NCI-H345 treated with DMSO at 0.1 percent for 48 hours (cell line): ENCODE data around the gene MAOA.
"Not testable (repeated sequence)": the region's sequence is repeated elsewhere in the genome, so short reads cannot be mapped to it uniquely, and the experiment has no call there.

Source experiments
- DNase-seq: peaks from one replicate; lab custom pipeline; 2025; ENCODE audit not compliant: unreplicated experiment; lab: John Stamatoyannopoulos, UW

The MAOA gene

DNA sequence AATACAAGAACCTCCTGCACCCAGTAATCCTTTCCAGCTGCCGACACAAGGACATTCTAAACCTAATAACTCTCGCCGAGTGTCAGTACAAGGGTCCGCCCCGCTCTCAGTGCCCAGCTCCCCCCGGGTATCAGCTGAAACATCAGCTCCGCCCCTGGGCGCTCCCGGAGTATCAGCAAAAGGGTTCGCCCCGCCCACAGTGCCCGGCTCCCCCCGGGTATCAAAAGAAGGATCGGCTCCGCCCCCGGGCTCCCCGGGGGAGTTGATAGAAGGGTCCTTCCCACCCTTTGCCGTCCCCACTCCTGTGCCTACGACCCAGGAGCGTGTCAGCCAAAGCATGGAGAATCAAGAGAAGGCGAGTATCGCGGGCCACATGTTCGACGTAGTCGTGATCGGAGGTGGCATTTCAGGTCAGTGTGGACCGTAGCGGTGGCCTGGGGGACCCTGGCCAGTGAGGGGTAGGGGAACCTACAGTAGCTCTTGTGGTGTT lies at the start of gene MAOA:
TSS of gene MAOA (plus strand) at position 295 of the 490 bp plus-strand sequence. CDS start at position 338, 43 bp downstream.
- DNase-seq = no peak

DNA sequence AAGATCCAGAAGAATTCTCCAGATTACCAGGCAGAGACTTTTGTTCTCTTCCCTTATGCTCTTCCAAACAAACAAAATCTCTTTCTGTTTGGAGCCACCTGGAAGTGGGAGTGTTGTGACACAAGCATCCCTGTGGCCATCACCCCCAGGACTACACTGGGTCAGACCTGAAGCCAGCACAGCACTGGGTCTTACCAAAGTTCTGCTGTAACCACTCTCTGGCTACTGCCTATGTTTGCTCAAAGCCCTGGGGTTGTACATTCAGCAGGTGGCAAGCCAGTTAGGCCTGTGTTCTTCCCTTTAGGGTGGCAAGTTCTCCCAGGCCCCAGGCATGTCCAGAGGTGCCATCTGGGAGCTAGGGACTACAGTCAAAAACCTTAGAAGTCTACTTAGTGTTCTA lies 43.7 kb upstream of the MAOA start:
- no peak for DNase-seq

DNA sequence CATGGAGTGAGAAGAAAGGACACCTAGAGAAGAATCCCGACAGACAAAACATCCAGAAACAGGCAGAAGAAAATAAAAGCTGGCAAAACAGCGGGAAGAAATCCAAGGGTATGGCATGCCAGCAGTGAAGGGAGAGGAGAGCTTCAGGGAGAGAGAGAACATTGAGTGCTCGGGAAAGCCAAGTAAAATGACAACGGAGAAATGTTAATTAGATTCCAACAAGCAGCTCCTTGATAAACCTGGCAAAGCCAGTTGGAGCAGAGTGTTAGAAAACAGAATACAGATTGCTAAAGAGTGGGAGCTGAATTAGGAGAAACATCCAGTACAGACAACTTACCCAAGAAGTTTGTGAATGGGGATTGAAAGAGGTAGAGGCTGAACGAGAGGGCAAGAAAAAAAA lies 40.4 kb upstream of the MAOA start:
- no peak for DNase-seq

DNA sequence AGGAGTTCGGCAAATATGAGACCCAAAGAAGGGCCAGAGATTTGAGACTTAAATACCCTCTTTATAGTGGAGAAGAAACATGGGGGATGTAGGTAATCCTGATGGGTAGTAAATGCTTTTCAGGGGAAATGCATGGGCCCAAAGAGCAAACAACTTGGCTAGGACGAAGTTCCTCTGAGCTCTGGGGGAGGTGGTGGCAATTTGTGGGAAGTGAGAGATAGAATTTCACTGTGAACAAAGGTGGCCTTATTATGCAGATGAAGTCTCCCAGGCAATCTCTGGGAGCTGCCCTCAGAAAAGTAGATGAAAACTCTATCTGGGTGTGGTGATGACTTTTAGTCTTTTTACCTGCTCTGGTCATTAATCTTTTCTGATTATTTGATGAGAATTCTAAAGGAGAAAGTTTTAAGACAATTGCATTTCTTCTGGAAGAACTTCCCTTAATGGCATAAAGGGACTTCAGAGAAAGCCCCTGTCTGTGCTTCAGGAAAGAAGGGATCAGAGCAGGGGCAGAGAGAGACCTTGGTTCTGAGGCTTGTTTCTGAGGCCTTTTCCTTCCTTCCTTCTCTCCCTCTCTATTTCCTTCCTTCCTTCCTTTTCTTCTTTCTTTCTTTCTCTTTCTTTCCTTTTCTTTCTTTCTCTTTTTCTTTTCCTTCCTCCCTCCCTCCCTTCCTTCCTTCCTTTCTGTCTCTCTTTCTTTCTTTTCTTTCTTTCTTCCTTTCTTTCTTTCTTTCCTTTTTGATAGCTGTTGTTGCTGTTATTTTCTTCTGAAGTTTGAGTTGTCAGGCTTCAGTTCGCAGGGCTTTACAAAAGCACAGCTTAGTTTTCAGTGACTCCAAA lies 37.5 kb upstream of the MAOA start:
- DNase-seq = no peak

DNA sequence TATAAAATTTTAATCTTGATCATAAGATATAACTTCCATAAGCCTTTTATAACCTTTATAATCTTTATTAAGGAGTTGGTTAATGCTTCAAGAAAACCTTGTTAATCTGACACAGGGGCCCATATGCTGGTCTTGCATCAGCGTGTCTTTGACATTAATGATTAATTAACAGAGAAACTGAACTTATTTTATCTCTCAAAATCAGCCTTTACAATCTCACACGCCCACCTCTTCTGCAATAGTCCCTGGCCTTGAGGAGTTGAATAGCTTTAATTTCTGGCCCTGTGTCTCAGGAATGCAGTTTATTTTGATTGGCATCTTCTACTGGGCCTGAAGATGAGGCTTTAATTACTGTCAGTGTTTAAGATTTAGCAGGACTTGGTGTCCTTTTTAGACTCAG lies 36.2 kb upstream of the MAOA start:
- DNase-seq = not testable (repeated sequence)

DNA sequence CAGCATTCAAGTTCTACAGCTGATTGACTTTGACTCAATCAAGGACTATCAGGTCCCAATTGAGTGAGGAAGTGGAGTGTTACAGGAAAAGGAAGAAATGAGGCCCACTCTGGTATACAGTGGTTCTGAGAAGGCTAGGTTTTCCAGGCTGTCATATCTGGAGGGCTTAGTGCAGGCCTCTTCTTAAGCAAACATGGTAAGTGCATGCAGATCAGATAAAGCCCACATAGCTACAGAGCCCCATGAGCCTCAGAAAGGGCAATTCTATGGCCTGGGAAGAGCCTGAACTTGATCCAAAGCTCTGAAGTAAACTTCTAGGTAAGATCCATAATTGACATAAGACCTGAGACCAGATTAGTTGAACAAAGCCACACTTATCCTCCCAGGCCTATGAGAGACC lies 29.0 kb upstream of the MAOA start:
- no peak for DNase-seq

DNA sequence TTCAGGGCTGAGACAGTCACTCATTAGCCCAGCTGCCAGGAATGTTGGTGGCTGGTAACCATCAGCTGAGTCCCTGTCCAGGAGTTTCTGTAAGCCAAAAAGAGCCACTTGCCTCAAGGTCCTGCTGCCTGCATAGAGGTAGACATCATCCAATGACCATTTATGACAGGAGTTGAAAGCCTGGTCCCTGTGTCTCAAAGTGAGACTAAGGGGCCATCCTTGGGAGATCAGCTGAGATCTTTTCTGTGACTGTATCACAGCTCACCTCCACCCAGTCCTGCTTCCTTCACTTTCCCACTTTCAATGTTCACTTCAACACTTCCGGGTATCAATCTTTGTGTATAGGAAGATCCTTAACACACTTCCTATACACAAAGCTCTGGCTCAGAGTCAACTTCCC lies 28.4 kb upstream of the MAOA start:
- DNase-seq = no peak

DNA sequence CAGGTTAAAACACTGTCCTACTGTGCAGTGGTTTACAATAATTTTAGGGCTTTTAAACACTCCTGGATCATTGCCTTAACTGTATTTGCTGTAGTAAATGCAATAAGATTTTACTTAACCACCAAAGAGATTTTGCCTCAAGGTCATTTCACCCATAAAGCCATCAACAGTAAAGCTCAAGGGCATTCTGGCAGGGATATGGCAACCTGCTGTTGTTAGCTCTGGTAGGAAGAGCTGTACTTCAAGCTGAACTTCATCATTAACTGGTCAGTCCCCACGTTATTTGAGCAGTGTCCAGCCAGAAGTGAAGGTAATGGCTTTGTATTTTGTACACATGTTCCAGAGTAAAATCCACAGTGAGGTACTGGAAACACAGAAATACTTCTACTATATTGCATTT lies 26.9 kb upstream of the MAOA start:
- no peak for DNase-seq

DNA sequence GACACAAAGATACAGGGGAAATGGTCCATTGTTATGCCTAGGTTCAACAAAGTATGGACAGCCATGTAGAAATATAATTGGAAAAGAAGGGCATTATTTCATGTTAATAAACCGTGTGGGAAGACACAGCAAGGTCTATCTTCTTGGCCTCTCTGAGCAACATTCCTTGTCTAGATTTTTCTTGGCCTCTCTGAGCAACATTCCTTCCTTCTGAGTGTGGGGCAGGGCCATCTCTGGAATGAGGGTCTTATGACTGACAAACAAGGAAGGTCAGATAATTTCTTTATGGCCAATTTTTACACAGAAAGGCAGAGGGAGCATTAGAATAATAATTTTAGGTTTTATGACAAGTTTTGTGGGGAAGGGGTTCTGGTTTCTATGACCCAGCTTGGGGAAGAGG lies 24.3 kb upstream of the MAOA start:
- DNase-seq = no peak

DNA sequence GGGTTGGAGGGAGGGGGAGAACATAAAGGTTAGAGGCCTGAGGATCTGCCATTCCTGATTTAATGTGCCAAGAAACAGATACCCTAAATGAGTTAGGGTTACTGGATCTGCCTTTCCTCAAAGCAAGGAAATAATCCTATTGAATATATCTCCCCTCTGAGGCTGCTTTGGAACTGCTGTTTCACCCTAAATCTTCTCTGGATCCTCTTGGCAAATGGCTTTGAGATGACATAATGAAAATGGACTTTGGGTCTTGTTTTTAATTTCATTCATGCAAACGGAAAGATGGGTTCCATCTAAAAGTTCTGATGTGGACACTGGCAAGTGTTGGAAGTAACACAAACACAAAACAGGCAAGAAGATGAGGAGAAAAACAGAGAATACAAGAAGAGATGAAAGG lies 23.0 kb upstream of the MAOA start:
- DNase-seq = no peak

DNA sequence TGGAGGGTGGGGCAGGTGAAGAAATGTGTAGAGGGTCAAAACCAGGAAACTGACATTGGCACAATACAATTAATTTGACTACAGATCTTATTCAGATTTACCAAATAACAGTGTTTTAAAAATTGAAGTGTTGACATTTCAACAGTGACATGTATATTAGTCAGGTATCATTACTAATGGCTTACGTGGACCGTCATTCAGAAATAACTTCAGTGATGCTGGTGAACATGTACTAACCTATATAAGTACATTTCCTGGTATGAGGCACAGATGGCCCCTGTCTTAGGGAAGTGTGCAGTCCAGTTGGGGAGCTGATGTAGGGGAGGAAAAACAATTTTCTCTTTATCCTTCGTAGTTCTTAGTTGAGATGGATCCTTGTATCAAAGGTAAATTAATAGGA lies 22.3 kb upstream of the MAOA start:
- no peak for DNase-seq

DNA sequence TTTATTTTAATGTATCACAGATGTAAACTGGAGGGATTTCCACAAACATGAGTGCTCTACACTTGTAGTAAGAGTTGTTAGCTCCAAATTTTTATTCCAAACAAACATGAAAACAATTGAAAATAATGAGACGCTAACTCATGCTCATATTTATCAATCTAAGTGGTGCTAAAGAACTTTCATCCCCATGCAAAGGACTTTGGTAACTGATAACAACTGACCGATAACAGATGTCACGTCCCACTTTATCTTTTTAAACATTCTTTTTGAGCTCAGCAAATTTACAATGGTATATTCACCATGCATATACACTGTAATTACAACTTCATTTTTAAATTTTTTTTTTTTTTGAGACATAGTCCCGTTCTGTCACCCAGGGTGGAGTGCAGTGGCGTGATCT lies 15.6 kb upstream of the MAOA start:
- no peak for DNase-seq

DNA sequence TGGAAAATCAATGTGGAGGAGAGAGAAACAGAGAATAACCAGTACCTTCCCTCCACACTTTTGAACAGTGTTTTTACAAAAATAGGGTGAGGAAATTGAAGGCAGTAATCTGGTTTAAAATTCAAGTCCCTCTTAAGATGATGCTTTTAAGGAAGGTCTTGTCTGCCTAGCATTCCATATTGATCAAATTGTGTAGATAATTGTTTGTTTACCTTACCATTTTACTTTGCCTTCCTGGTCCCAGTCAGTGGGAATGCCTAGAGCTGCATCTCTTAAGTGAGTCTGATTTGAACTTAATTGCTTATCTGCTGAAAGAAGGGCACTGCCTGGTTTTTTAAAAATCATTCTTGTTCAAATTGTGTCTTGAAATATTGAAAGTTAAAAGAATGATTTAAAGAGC lies 14.4 kb upstream of the MAOA start:
- DNase-seq = no peak

DNA sequence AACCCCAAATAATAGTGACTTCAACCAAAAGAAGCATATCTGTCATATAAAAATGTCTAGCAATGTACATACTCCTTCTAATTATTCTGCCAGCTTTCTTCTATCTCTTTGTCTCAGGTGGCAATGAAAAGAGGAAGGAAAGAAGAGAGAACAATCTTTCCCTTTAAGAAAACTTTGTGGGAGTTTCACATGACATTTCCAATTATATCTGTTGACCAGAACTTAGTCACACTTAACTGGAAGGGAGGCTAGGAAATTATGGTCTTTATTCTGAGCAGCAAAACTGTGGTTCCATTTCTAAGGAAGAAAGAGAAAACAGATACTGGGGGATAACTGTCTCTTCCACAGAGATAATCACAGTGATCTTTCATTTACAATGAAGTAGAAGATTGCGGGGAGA lies 12.9 kb upstream of the MAOA start:
- DNase-seq = no peak

DNA sequence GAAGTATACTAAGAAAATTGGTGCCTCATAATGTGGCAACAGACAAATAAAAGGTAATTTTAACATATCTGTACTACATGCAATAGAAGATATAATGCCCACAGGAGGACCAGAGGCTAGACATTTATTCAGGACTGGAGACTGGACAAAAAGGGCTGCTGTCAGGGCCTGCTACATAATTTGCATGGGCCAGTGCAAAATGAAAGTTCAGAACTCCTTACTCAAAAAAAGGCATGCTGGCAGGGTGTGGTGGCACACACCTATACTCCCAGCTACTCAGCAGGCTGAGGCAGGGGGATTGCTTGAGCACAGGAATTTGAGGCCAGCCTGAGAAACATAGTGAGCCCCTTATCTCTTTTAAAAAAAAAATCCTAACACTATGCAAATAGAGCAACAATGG lies 12.4 kb upstream of the MAOA start:
- DNase-seq = no peak

DNA sequence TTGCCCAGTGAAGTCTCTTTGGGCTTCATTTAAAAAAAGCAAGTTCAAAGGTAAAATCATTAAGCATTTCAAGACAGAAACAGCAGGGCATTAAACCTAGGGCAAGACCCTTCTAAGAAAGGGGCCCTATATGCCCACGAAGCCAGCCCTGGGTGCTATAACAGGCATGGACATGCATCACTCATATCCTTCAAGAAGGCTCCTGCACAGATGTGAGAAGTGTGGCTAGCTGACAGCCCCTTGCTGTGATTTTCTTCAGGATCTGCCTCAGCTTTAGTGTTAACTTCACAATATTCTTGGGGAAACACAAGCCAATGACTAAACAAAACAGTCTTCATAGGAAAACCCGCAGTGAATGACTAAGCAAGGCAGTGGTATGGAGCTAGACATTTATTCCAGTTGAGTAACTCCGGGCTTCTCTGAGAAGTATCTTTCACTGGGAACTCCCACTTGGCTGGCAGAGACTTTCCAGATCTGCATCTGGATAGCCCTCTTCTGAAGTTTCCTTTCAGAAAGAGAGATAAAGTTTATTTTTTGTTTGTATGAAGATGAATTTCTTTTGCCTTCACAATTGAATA lies 11.9 kb upstream of the MAOA start:
- DNase-seq = no peak

DNA sequence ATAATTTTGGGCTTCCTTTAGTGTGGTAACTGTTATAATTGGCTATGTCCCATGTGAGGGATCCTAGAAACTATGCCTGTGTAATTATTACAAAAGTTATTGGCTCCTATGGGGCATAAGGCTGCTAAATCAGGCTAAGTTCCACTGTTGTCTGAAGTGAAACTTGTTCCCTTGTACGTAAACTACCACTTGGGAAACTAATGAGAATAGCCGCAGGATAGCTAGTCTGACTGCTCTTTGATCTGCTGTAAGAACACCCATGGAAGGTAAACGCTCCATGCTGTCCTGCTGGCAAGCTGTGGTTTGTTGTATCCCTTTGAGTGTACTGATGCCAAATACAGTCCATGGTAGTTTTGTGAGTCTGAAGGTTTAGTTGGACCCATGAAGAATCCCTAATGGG lies 9.3 kb upstream of the MAOA start:
- no peak for DNase-seq

DNA sequence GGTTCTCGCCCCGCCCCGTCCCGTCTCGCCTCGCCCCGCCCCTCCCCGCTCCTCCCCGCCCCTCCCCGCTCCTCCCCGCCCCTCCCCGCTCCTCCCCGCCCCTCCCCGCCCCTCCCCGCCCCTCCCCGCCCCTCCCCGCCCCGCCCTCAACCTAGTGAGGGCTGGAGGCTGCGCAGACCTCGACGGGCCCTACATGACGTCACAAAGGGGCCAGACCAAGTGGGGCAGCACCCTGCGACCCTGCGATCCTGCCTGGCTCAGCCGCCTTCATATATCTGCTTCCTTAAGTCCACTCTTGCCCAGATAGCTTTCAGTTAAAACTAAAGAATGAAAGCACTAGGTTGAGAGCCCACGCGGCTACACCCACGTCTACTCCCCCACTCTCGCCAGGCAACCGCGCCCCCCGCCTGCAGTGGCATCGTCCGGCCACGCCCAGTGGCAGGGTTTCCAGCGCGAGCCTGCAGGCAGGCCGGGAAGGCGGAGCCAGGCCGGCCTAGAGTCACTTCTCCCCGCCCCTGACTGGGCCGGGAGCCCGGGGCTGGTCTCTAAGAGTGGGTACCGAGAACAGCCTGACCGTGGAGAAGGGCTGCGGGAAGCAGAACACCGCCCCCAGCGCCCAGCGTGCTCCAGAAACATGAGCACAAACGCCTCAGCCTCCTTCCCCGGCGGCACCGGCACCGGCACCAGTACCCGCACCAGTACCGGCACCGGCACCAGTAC lies 1.5 kb upstream of the MAOA start:
- DNase-seq = peak; percentile 72

DNA sequence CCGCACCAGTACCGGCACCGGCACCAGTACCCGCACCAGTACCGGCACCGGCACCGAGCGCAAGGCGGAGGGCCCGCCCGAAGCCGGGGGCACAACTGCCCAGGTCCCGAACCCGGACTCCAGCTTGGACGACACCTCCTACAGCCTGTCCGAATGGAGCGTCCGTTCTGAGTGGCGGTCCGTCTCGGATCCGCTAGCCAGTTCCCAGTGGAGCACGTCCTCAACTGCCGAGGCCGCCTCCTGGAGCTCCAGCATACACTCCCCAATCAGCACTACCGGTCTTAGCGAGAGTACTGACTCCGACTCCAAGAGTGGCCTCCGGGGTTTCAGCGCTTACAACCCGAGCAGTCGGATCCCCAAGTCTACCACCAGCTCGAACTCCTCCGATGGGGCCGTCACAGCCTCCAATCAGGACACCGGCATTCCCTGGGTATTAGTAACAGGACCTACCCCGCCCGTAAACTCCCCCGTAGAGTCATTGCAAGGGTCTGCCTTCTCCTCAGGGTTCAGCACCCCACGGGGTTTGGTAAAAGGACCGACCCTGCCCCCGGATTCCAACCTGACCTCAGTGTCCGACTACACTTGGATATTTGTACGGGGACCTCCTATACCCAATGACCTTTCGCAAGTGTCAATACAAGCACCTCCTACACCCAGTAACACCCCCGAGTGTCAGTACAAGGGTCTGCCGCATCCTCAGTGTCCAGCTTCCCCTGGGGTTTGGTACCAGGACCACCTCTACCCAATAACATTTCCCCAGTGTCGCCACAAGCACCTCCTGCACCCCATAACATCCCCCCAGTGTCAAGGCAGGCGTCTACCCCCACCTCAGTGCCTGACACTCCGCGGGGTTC lies 721 bp upstream of the MAOA start:
- DNase-seq = no peak

DNA sequence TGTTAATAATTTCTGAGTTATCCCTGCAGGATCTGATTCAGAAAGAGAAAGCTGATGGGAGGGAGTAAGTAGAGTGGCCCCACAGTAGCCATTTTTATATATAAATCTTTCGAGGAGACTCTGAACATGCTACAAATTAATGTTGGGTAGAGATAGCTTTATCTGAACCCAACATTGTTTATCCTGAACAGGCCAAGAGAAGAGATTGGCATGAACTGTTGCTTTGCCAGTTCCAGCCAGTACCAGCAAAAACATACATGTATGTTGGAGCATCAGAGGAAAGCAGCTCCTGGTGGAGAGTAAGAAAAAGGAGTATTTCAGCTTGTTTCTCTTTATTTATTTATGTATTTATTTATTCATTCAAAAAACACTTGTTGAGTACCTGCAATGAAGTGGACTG lies 1.6 kb downstream of the MAOA start:
- no peak for DNase-seq
